GM19324 (cell line): ENCODE measurements around the gene TTLL3.

Experiments used
- ATAC-seq: cut with Tn5 transposase; IDR thresholded peaks from one replicate; pipeline ENCODE4 v1.9.1; 2021; ENCODE audit warnings: mild to moderate bottlenecking, moderate library complexity; ENCODE audit not compliant: unreplicated experiment, low FRiP score

TTLL3 gene

DNA sequence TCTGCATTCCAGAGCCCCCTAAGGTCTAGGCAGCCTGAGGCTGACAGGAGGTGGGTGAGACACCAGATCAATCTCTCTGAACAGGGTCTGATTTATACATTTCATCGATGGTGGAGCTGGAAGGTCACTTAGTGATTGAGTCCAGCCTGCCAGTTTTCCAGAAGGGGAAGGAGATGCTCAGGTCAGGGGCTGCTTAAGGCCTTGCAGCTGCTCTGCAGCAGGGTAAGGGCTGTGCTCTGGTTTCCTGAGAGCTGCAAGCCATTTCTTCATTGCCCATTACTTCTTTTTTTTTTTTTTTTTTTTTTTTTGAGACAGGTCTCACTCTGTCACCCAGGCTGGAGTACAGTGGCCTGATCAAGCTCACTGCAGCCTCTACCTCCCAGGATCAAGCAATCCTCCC, 28.5 kb upstream of the TTLL3 start:
- ATAC-seq, result no peak

DNA sequence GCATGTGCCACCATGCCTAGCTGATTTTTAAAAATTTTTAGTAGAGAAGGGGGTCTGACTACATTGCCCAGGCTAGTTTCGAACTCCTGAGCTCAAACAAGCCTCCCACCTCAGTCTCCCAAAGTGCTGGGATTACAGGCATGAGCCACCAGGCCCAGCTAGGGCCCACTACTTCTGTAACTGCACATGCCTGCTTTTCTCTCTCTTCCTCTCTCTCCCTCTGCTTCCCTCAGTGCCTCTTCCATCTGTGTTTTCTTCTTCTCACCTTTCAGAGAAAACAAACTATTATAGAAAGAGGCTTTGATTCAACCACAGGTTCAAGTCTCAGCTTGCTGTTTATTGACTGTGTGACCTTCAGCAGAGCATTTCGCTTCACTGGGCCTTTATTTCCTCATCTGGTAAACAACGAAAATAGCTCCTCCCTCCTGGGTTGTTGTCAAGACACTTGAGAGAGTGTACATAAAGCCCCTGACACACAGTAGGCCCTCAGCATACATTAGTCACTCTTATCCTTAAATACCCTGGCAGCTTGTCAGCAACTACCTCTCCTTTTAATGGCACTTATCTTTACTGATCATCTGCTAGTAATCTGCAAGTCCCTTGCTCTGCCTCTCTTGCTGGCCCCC, 28.0 kb upstream of the TTLL3 start:
- no peak for ATAC-seq

DNA sequence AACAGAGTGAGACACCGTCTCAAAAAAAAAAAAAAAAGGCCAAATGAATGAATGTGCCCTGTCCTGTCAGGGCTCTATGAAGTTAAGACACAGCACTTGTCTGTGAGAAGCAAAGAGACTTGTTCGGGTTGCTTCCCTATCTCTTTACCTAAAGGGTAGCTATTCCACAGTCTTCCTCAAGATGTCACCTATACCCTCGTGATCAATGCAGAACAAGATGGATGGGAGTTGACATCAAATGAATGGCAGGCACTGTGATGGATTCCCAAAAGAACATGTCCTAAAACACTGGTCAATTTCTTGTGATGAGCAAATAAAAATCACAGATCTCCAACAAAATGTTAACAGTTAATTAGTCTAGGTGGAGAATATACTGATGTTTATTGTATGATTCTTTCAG, 27.3 kb upstream of the TTLL3 start:
- no peak for ATAC-seq

GRCh38 chr3:9783954-9784353, 26.1 kb upstream of the TTLL3 start:
- no peak for ATAC-seq

GRCh38 chr3:9784965-9785364, 25.1 kb upstream of the TTLL3 start:
- no peak for ATAC-seq

DNA sequence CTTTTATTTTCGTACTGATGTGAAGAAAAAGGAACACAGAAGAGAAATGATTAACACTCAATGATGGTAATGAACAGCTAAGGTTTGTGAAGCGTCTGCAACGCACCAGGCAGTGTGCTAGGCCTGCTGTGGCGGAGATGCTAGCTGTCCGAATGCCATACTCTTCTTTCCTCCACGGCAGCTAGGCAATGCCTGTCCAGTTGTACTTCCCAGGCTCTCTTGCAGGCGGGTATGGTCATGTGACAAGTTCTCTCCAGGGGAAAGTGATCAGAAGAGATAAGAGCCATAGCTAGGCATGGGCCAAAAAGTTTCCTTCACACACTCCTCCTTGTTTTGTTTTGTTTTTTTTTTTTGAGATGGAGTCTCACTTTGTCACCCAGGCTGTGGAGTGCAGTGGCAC, 24.5 kb upstream of the TTLL3 start:
- ATAC-seq, result no peak

DNA sequence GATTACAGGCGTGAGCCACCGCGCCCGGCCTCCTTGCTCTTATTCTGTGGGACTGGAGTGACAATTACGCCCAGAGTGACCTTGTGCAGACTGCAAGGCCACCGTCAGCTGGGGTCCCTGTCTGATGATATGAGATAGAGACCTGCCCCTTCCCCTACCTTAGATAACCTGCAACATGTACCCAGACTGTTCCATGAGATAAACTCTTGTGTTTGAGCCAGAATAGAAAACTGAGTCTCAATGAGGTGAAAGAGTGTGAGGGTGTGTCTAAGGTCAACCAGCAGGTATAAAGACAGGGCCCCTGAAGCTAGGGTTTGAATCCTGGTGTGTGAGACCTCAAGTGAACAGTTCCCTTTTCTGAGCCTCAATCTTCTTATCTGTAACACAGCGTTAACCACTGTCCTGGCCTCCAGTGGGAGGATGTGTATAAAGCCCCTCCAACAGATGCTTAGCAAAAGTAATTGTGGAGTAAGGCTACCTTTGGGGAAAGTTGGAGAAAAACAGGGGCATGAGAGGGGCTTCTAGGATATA, 23.8 kb upstream of the TTLL3 start:
- ATAC-seq, result no peak

- no peak for ATAC-seq
Measured at GRCh38 chr3:9786825-9787669, 23.0 kb upstream of the TTLL3 start.

- no peak for ATAC-seq
Measured at GRCh38 chr3:9787714-9788113, 22.3 kb upstream of the TTLL3 start.

DNA sequence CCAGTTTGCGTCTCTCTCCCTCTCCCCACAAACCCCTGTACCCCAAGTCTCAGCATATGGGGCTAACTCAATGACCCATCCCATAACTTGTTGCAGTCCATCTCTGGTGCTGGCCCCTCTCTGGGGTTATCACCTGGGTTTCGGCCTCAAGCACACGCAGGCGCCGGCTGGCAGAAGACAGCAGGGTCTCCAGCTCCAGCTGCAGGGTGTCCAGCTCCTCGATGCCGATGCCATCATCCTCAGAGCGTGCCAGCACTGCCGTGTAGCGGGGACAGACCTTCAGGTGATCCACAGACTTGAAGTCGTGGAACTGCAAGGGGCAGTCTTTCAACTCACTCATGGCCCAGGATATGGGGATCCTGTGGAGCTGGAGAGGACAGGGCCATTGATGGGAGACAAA, 18.9 kb upstream of the TTLL3 start:
- ATAC-seq, result no peak

DNA sequence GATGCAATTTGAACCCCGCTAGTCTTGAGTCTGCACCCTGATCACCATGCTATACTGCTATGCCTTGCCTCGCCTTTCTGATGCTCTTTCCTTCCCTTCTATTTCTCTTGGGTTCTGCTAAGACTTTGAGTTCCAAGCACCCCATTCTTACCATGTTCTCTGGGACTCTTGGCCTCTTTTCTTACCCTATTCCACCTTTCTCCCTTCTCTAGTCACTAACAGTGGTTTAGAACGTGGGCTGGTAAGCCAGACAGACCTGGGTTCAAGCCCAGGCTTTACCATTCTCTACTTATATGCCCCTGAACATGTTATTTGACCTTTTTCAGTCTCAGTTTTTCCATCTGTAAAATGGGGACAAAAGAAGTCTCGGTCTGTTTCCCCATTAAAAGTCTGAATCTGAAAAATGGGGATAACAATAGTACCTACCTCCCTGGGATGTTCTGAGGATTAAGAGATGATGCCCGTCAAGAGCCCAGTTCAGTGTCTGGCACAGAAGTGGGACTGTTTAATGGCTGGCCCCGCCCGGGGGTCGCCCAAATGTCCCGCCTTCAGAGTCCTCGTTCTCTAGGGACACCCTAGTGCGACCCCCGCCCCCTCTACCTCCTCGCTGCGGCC, 18.2 kb upstream of the TTLL3 start:
- no peak for ATAC-seq

- peak; percentile 90 for ATAC-seq
Measured at GRCh38 chr3:9792405-9793160, 17.5 kb upstream of the TTLL3 start, which contains the start of the genes ARPC4 and TADA3. Gene ARPC4, plus strand, starts transcription at chr3:9793082. Its CDS starts 40 bp downstream, at chr3:9793122. Gene TADA3, minus strand, starts transcription at chr3:9792473. Its CDS starts 1,007 bp downstream, at chr3:9791466.

GRCh38 chr3:9793161-9793781, 16.8 kb upstream of the TTLL3 start:
- no peak for ATAC-seq

DNA sequence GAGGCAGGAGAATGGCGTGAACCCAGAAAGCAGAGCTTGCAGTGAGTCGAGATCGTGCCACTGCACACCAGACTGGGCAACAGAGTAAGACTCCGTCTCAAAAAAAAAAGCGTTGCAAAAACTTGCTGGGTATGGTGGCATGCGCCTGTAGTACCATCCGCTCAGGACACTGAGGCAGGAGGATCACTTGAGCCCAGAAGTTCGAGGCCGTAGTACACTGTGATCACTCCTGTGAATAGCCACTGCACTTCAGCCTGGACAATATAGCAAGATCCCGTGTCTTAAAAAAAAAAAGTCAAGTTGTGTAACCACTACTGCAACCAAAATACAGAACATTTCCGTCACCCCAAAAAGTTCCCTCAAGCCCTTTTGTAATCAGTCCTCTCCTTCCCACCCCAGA, 15.7 kb upstream of the TTLL3 start:
- no peak for ATAC-seq

DNA sequence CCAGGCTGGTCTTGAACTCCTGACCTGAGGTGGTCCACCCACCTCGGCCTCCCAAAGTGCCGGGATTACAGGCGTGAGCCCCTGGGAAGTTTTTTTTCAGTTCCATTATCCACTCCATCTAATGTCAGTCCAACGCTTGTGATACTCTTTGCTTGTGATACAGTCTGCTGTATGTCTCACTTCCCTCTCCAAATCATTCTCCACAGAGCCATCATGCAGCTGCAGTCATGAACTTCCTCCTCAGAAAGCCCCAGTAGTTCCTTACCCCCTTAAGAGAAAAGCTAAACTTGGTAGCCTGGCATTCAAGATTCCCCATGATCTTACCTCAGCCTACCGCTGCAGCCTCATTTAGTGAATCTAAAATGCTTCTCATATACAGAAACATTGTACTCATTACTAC, 14.9 kb upstream of the TTLL3 start:
- no peak for ATAC-seq

DNA sequence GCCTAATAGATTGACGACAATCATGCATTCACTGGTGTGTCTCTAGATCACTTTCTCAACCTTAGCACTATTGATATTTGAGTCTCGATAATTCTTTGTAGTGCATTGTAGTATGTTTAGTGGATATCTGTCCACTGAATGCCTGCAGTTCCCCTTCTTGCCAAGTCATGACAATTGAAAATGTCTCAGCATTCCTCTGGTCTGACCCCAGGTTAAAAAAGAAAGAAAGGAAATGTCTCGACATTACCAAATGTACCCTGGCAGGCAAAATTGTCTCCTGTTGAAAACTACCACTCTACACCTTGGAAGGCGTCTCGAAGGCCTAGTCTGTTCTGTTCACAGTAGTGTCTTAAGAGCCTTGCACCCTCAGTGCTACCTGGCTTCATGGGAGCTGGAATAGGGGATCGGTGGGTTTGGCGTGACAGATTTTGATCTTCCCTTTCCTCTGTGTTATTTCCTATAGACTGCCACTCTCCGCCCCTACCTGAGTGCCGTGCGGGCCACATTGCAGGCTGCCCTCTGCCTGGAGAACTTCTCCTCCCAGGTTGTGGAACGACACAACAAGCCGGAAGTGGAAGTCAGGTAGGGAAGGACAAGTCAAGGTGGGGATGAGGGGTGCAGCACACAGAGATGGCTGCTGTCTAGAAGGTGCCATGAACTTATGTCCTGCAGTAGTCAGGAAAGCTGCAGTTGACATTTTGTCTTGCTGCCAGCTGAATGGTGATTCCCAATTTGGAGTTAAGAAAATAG, 12.7 kb upstream of the TTLL3 start:
- no peak for ATAC-seq

GRCh38 chr3:9800529-9800928, 9.5 kb upstream of the TTLL3 start:
- ATAC-seq, result no peak

- ATAC-seq, result no peak
Measured at GRCh38 chr3:9803494-9803893, 6.6 kb upstream of the TTLL3 start.

- ATAC-seq, result no peak
Measured at GRCh38 chr3:9804996-9805395, 5.1 kb upstream of the TTLL3 start.
